ENCODE measurements around the gene ZNF43. TPM values are rescaled to one million over a fixed set of nuclear protein-coding genes. Genes with fewer than 3 reads are reported as not detected.
A peak's percentile ranks its signal among the peaks of the same experiment; 100 is the strongest.

ZNF43 gene
- total and polyA plus RNA-seq, 4 donors = 0.88 to 26.3 (median 9.5) TPM

- Histone ChIP-seq H3K9me3 (ENCODE audit: control insufficient read depth, low read length) (no peaks in the 10 kb centered on the region), H3K36me3 (ENCODE audit: control insufficient read depth in 1 of 2, insufficient read depth in 2 of 2, low read length in 1 of 2) (no peaks in the 10 kb centered on the region), H3K4me1 (ENCODE audit: control insufficient read depth in 1 of 2, insufficient read depth in 2 of 2, low read length in 2 of 2) (no peaks in the 10 kb centered on the region), H3K4me3 (ENCODE audit: low read length in 2 of 2) (no peak overlapping the region), H3K27ac (ENCODE audit: low read depth in 1 of 2, low read length in 2 of 2) (no peak overlapping the region), H3K27me3 (ENCODE audit: control insufficient read depth in 1 of 2, insufficient read depth in 2 of 2, low read length in 1 of 2) (no peaks in the 10 kb centered on the region)
- intact Hi-C loops (cut with DNase I) = loop anchor here in 1 of 2 donors (10.0 kb wide), 1 partner anchor 678 kb away; no protein-coding TSS in a partner anchor
- DNase-seq (no peak), ATAC-seq (ENCODE audit: low FRiP score) (no peak)
- WGBS, 2 donors = 44 to 47% methylated on average over 9 of the region's 9 CpGs
These were observed 21.0 kb upstream of the ZNF43 start for GRCh38 chr19:21856773-21857514.

GRCh38 chr19:21851596-21852345, 15.8 kb upstream of the ZNF43 start:
- intact Hi-C loops (cut with DNase I) = loop anchor here in 1 of 2 donors (5.0 to 10.0 kb wide), 2 partner anchors 84 to 683 kb away; partner anchors contain the start of gene ZNF100
- DNase-seq (peak; percentile 97), ATAC-seq (ENCODE audit: low FRiP score) (peak; percentile 99)
- H3K4me1 ChIP-seq (ENCODE audit: control insufficient read depth in 1 of 2, insufficient read depth in 2 of 2, low read length in 2 of 2) = no peaks in the 10 kb centered on the region
- WGBS, 2 donors = 0% methylated on average over 41 to 44 of the region's 44 CpGs
- peak overlapping the region; percentile 62 to 71 for H3K4me3 ChIP-seq (ENCODE audit: low read length in 2 of 2)
- no peaks in the 10 kb centered on the region for H3K9me3 ChIP-seq (ENCODE audit: control insufficient read depth, low read length)
- H3K36me3 ChIP-seq (ENCODE audit: control insufficient read depth in 1 of 2, insufficient read depth in 2 of 2, low read length in 1 of 2) = peaks cover 0 to 3% of the 10 kb centered on the region in 2 donors
- H3K27ac ChIP-seq (ENCODE audit: low read depth in 1 of 2, low read length in 2 of 2) = peak overlapping the region in 1 of 2 donors; percentile 87
- H3K27me3 ChIP-seq (ENCODE audit: control insufficient read depth in 1 of 2, insufficient read depth in 2 of 2, low read length in 1 of 2) = no peaks in the 10 kb centered on the region

DNA sequence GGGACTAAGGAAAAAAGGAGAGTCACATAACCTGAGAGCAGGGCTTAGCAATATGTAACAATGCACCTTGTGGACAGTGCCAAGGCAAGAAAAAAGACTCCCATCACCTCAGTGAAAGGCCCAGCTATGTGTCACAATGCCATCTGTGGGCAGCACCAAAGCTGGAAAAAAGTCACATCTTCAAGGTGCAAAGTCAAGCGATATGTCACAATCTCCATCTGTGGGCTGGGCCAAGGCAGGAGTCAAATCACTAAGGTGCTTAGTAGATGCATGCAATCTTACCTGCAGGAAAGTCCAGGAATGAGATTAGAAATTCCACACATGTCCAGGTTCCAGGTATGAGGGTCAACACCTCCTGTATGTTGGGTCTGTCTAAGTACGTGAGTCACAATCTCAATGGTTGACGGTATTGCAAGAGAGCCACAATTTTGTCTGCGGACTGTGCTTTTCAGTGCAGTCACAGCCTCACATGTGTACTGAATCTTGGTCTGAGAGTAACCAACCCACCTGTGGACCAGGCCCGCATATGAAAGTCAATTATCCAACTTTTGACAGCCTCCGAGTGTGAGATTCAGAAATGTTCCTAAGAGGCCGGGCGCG, 14.8 kb upstream of the ZNF43 start:
- H3K27me3 ChIP-seq (ENCODE audit: control insufficient read depth in 1 of 2, insufficient read depth in 2 of 2, low read length in 1 of 2) = no peaks in the 10 kb centered on the region
- H3K27ac ChIP-seq (ENCODE audit: low read depth in 1 of 2, low read length in 2 of 2) = no peak overlapping the region
- DNase-seq = no peak
- H3K4me3 ChIP-seq (ENCODE audit: low read length in 2 of 2) = peak overlapping the region in 1 of 2 donors; percentile 62
- peaks cover 0 to 5% of the 10 kb centered on the region in 2 donors for H3K36me3 ChIP-seq (ENCODE audit: control insufficient read depth in 1 of 2, insufficient read depth in 2 of 2, low read length in 1 of 2)
- H3K4me1 ChIP-seq (ENCODE audit: control insufficient read depth in 1 of 2, insufficient read depth in 2 of 2, low read length in 2 of 2) = no peaks in the 10 kb centered on the region
- intact Hi-C loops (cut with DNase I) = loop anchor here in 1 of 2 donors (5.0 to 10.0 kb wide), 2 partner anchors 83 to 684 kb away; partner anchors contain the start of gene ZNF100
- 52 to 55% methylated on average over 9 of the region's 9 CpGs for WGBS, 2 donors
- no peaks in the 10 kb centered on the region for H3K9me3 ChIP-seq (ENCODE audit: control insufficient read depth, low read length)
- ATAC-seq (ENCODE audit: low FRiP score) = no peak

DNA sequence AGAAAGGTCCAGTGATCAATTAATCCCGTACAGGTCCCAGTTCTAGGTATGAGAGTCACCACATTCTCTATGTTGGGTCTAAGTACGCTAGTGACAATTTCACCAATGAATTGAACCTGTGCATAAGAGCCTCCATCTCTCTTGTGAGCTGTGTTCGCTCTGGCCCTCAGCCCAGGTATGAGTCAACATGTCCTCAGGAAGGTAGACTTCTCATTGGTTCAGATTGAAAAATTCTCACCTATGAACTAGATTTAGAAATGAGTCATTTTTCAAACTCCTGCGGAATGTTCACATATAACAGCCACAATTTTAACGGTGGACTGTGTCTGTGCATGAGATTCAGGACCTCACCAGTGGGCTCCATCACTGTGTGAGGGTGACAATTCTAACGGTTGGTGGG, 12.7 kb upstream of the ZNF43 start:
- WGBS, 2 donors = 78 to 92% methylated on average over 6 of the region's 6 CpGs
- Histone ChIP-seq H3K27ac (ENCODE audit: low read depth in 1 of 2, low read length in 2 of 2) (no peak overlapping the region), H3K9me3 (ENCODE audit: control insufficient read depth, low read length) (no peaks in the 10 kb centered on the region), H3K27me3 (ENCODE audit: control insufficient read depth in 1 of 2, insufficient read depth in 2 of 2, low read length in 1 of 2) (no peaks in the 10 kb centered on the region), H3K36me3 (ENCODE audit: control insufficient read depth in 1 of 2, insufficient read depth in 2 of 2, low read length in 1 of 2) (peaks cover 0 to 7% of the 10 kb centered on the region in 2 donors), H3K4me1 (ENCODE audit: control insufficient read depth in 1 of 2, insufficient read depth in 2 of 2, low read length in 2 of 2) (no peaks in the 10 kb centered on the region), H3K4me3 (ENCODE audit: low read length in 2 of 2) (no peak overlapping the region)
- ATAC-seq (ENCODE audit: low FRiP score) (no peak), DNase-seq (no peak)
- intact Hi-C loops (cut with DNase I) = no loop called here

GRCh38 chr19:21843081-21843480, 7.1 kb upstream of the ZNF43 start:
- ATAC-seq (ENCODE audit: low FRiP score) (no peak), DNase-seq (no peak)
- peaks cover 2 to 23% of the 10 kb centered on the region in 2 donors for H3K36me3 ChIP-seq (ENCODE audit: control insufficient read depth in 1 of 2, insufficient read depth in 2 of 2, low read length in 1 of 2)
- 96 to 98% methylated on average over 5 of the region's 5 CpGs for WGBS, 2 donors
- H3K4me1 ChIP-seq (ENCODE audit: control insufficient read depth in 1 of 2, insufficient read depth in 2 of 2, low read length in 2 of 2) = no peaks in the 10 kb centered on the region
- H3K27ac ChIP-seq (ENCODE audit: low read depth in 1 of 2, low read length in 2 of 2) = no peak overlapping the region
- H3K27me3 ChIP-seq (ENCODE audit: control insufficient read depth in 1 of 2, insufficient read depth in 2 of 2, low read length in 1 of 2) = no peaks in the 10 kb centered on the region
- no peak overlapping the region for H3K4me3 ChIP-seq (ENCODE audit: low read length in 2 of 2)
- intact Hi-C loops (cut with DNase I) = no loop called here
- no peaks in the 10 kb centered on the region for H3K9me3 ChIP-seq (ENCODE audit: control insufficient read depth, low read length)

DNA sequence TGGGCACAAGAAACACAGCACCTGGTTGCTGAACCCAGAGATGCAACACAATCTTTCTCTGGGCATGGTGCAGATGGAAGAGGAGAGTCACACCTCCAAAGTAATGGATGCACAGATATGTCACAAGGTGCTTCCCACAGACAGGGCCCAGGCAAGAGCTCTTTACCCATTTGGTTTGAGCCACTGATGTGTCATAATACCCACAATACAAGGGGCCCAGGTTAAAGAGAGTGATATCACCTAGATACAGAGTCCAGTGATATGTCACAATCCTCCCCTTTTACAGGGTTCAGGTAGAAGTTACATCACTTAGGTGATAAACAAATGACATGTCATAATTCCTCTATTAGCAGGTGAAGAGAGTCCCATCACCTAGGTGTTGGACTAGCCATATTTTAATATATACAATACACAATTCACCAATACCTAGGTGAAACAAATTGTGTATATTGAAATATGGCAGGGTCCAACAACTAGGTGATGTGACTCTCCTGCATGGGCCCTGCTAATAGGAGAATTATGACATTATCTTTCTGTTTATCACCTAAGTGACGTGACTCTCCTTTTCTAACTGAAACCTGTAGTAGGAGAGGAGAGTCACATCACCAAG, 5.6 kb upstream of the ZNF43 start:
- intact Hi-C loops (cut with DNase I) = no loop called here
- no peak for ATAC-seq (ENCODE audit: low FRiP score)
- no peak overlapping the region for H3K4me3 ChIP-seq (ENCODE audit: low read length in 2 of 2)
- WGBS, 2 donors = 69 to 84% methylated on average over 1 of the region's 1 CpG
- no peaks in the 10 kb centered on the region for H3K27me3 ChIP-seq (ENCODE audit: control insufficient read depth in 1 of 2, insufficient read depth in 2 of 2, low read length in 1 of 2)
- H3K36me3 ChIP-seq (ENCODE audit: control insufficient read depth in 1 of 2, insufficient read depth in 2 of 2, low read length in 1 of 2) = peaks cover 2 to 21% of the 10 kb centered on the region in 2 donors
- H3K27ac ChIP-seq (ENCODE audit: low read depth in 1 of 2, low read length in 2 of 2) = no peak overlapping the region
- no peaks in the 10 kb centered on the region for H3K9me3 ChIP-seq (ENCODE audit: control insufficient read depth, low read length)
- DNase-seq = no peak
- no peaks in the 10 kb centered on the region for H3K4me1 ChIP-seq (ENCODE audit: control insufficient read depth in 1 of 2, insufficient read depth in 2 of 2, low read length in 2 of 2)

DNA sequence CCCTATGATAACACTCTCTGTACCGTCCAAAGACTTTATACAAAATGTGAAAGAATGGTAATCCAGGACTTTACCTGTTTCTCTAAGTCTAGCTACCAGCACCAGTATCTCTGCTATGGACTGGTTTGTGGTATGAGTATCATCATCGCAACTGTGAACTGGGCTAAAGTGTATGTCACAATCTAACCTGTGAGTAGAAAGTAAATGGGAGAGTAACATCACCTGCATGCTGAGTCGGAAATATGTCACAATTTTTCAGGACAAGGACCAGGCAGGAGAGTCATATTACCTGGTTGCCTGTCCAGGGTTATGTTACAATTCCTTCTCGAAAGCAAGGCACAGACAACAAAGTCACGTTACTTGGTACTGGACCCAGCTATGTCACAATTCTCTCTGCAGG, 5.1 kb upstream of the ZNF43 start:
- no peaks in the 10 kb centered on the region for H3K9me3 ChIP-seq (ENCODE audit: control insufficient read depth, low read length)
- DNase-seq (no peak), ATAC-seq (ENCODE audit: low FRiP score) (no peak)
- no peaks in the 10 kb centered on the region for H3K4me1 ChIP-seq (ENCODE audit: control insufficient read depth in 1 of 2, insufficient read depth in 2 of 2, low read length in 2 of 2)
- H3K4me3 ChIP-seq (ENCODE audit: low read length in 2 of 2) = no peak overlapping the region
- peaks cover 2 to 21% of the 10 kb centered on the region in 2 donors for H3K36me3 ChIP-seq (ENCODE audit: control insufficient read depth in 1 of 2, insufficient read depth in 2 of 2, low read length in 1 of 2)
- H3K27me3 ChIP-seq (ENCODE audit: control insufficient read depth in 1 of 2, insufficient read depth in 2 of 2, low read length in 1 of 2) = no peaks in the 10 kb centered on the region
- WGBS, 2 donors = 95 to 96% methylated on average over 5 of the region's 5 CpGs
- intact Hi-C loops (cut with DNase I) = no loop called here
- H3K27ac ChIP-seq (ENCODE audit: low read depth in 1 of 2, low read length in 2 of 2) = no peak overlapping the region

GRCh38 chr19:21839976-21840375, 4.0 kb upstream of the ZNF43 start:
- Histone ChIP-seq H3K9me3 (ENCODE audit: control insufficient read depth, low read length) (no peaks in the 10 kb centered on the region), H3K27ac (ENCODE audit: low read depth in 1 of 2, low read length in 2 of 2) (no peak overlapping the region), H3K4me3 (ENCODE audit: low read length in 2 of 2) (no peak overlapping the region), H3K36me3 (ENCODE audit: control insufficient read depth in 1 of 2, insufficient read depth in 2 of 2, low read length in 1 of 2) (peaks cover 2 to 19% of the 10 kb centered on the region in 2 donors), H3K4me1 (ENCODE audit: control insufficient read depth in 1 of 2, insufficient read depth in 2 of 2, low read length in 2 of 2) (no peaks in the 10 kb centered on the region), H3K27me3 (ENCODE audit: control insufficient read depth in 1 of 2, insufficient read depth in 2 of 2, low read length in 1 of 2) (no peaks in the 10 kb centered on the region)
- intact Hi-C loops (cut with DNase I) = loop anchor here (5.0 kb wide), 3 partner anchors 73 to 333 kb away; partner anchors contain the start of genes ZNF100 (in 1 of the 2), ZNF257 (in 1 of the 2) and ZNF429 (in 1 of the 2)
- DNase-seq (no peak), ATAC-seq (ENCODE audit: low FRiP score) (no peak)
- WGBS, 2 donors = 92 to 95% methylated on average over 1 of the region's 1 CpG

Data from aorta (tissue), 5 donors.